RWPE2 (cell line): ENCODE measurements around the gene GRHL1.

Source experiments
- ATAC-seq: fragments of 200-7000 bp; cut with Tn5 transposase; 3 replicates; pipeline ENCODE4 v1.9.1; 2021; ENCODE audit warnings: low read depth
- DNase-seq: peaks from one replicate; pipeline ENCODE4 v3.0.0-alpha.2; 2020; ENCODE audit warnings: low spot score
- H3K27ac ChIP-seq: fragments of 450-650 bp; 2 replicates; pipeline ENCODE4 v1.5.1; 2017; ENCODE audit warnings: mild to moderate bottlenecking; ENCODE audit not compliant: poor library complexity, severe bottlenecking
- H3K27me3 ChIP-seq: fragments of 250-450 bp; sonication (Bioruptor Pico); 2 replicates; pipeline ENCODE4 v1.5.1; 2021; ENCODE audit warnings: mild to moderate bottlenecking, moderate library complexity; ENCODE audit not compliant: insufficient read depth, poor library complexity, severe bottlenecking
- H3K36me3 ChIP-seq: fragments of 250-450 bp; sonication (Bioruptor Pico); 2 replicates; pipeline ENCODE4 v1.5.1; 2020; ENCODE audit warnings: low read depth, mild to moderate bottlenecking, moderate library complexity
- H3K4me1 ChIP-seq: fragments of 250-450 bp; sonication (Bioruptor Pico); 2 replicates; pipeline ENCODE4 v1.5.1; 2021; ENCODE audit warnings: mild to moderate bottlenecking, moderate library complexity; ENCODE audit not compliant: insufficient read depth, poor library complexity, severe bottlenecking
- H3K4me3 ChIP-seq: fragments of 250-450 bp; sonication (Bioruptor Pico); 2 replicates; pipeline ENCODE4 v1.5.1; 2021; ENCODE audit warnings: mild to moderate bottlenecking, moderate library complexity; ENCODE audit not compliant: severe bottlenecking
- H3K9me3 ChIP-seq: fragments of 250-450 bp; sonication (Bioruptor Pico); 2 replicates; pipeline ENCODE4 v1.5.1; 2021; ENCODE audit warnings: mild to moderate bottlenecking, moderate library complexity; ENCODE audit not compliant: severe bottlenecking
- CTCF ChIP-seq: fragments of 450-650 bp; IDR thresholded peaks from one replicate; pipeline ENCODE4 v1.5.1; 2017; ENCODE audit warnings: mild to moderate bottlenecking, moderate library complexity; ENCODE audit not compliant: poor library complexity, severe bottlenecking

GRHL1 gene

GRCh38 chr2:9941996-9942390 lies 9.5 kb upstream of the GRHL1 start:
- Histone ChIP-seq H3K9me3 (no peaks in the 10 kb centered on the region), H3K36me3 (no peaks in the 10 kb centered on the region), H3K27ac (no peak overlapping the region), H3K4me1 (peaks cover 6% of the 10 kb centered on the region), H3K27me3 (no peaks in the 10 kb centered on the region), H3K4me3 (no peak overlapping the region)
- no peak for DNase-seq
- ATAC-seq: no peak
- TF ChIP-seq CTCF: no peak

GRCh38 chr2:9944330-9944758 lies 7.1 kb upstream of the GRHL1 start:
- no peak for TF ChIP-seq CTCF
- no peak for DNase-seq
- no peaks in the 10 kb centered on the region for H3K27me3 ChIP-seq
- H3K9me3 ChIP-seq: no peaks in the 10 kb centered on the region
- no peak for ATAC-seq
- no peaks in the 10 kb centered on the region for H3K36me3 ChIP-seq
- no peak overlapping the region for H3K27ac ChIP-seq
- H3K4me1 ChIP-seq: peaks cover 6% of the 10 kb centered on the region
- no peak overlapping the region for H3K4me3 ChIP-seq

- Histone ChIP-seq H3K27ac (no peak overlapping the region), H3K4me3 (no peak overlapping the region), H3K27me3 (no peaks in the 10 kb centered on the region), H3K36me3 (no peaks in the 10 kb centered on the region), H3K9me3 (no peaks in the 10 kb centered on the region), H3K4me1 (peaks cover 6% of the 10 kb centered on the region)
- TF ChIP-seq CTCF: no peak
- ATAC-seq: no peak
- no peak for DNase-seq
Observed at GRCh38 chr2:9945596-9945995, 5.9 kb upstream of the GRHL1 start.

GRCh38 chr2:9946076-9946475 lies 5.4 kb upstream of the GRHL1 start:
- ATAC-seq: no peak

More at GRCh38 chr2:9946076-9946475, 5.4 kb upstream of the GRHL1 start:
- TF ChIP-seq CTCF: no peak
- H3K9me3 ChIP-seq: no peaks in the 10 kb centered on the region
- H3K4me3 ChIP-seq: no peak overlapping the region
- H3K27ac ChIP-seq: no peak overlapping the region
- H3K27me3 ChIP-seq: no peaks in the 10 kb centered on the region
- no peaks in the 10 kb centered on the region for H3K36me3 ChIP-seq
- no peak for DNase-seq
- H3K4me1 ChIP-seq: peaks cover 5% of the 10 kb centered on the region
